Effector memory CD4-positive, alpha-beta T cell (primary cell): Measurements from ENCODE around the gene AGBL4.

Experiments
- DNase-seq, 3 donors: peaks; one replicate each; pipeline ENCODE4 v3.0.0-alpha.2; 2020
- H3K27ac ChIP-seq: 2 replicates; pipeline ENCODE4 v1.7.0; 2013; ENCODE audit warnings: mild to moderate bottlenecking, low read length, moderate library complexity; ENCODE audit not compliant: insufficient read depth, poor library complexity, severe bottlenecking
- H3K27me3 ChIP-seq: replicated peaks from 2 replicates; pipeline ENCODE4 v1.7.0; 2013; ENCODE audit warnings: mild to moderate bottlenecking, low read length; ENCODE audit not compliant: insufficient read depth, control insufficient read depth, poor library complexity, severe bottlenecking
- H3K36me3 ChIP-seq: 2 replicates; pipeline ENCODE4 v1.7.0; 2013; ENCODE audit warnings: mild to moderate bottlenecking, low read length, moderate library complexity; ENCODE audit not compliant: control insufficient read depth, insufficient read depth
- H3K4me1 ChIP-seq: 2 replicates; pipeline ENCODE4 v1.7.0; 2013; ENCODE audit warnings: low read length, mild to moderate bottlenecking; ENCODE audit not compliant: control insufficient read depth, insufficient read depth, poor library complexity, severe bottlenecking
- H3K4me3 ChIP-seq: 2 replicates; pipeline ENCODE4 v1.7.0; 2013; ENCODE audit warnings: low read length, low read depth, mild to moderate bottlenecking; ENCODE audit not compliant: insufficient read depth, poor library complexity, severe bottlenecking
- H3K9me3 ChIP-seq: 2 replicates; pipeline ENCODE4 v1.7.0; 2013; ENCODE audit warnings: mild to moderate bottlenecking, low read length, moderate library complexity; ENCODE audit not compliant: control insufficient read depth

The AGBL4 gene

GRCh38 chr1:48659801-48660200 lies 1364.0 kb downstream of the AGBL4 start:
- H3K4me1 ChIP-seq: no peaks in the 10 kb centered on the region
- H3K4me3 ChIP-seq: no peak overlapping the region
- H3K27me3 ChIP-seq: no peaks in the 10 kb centered on the region
- H3K9me3 ChIP-seq: no peaks in the 10 kb centered on the region
- no peak for DNase-seq
- no peaks in the 10 kb centered on the region for H3K36me3 ChIP-seq
- H3K27ac ChIP-seq: no peak overlapping the region

DNA sequence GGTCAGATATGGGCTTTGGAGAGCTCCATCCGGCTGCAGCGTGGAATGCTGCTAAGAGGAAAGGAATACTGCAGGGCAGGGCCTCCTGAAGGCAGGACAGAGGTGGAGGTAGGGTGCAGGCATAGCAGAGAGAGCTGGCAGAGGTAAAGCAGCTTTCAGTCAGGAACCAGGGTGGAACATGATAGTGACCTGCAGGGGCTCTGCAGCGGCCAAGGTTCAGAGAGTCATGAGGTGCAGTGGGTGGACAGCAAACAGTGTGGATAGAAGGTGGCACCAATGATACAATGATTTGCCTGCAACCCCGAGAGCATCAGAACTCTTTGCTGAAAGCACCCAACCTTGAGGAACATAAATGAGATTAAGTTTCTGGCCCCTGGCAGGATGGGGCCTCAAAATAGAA lies 1366.3 kb downstream of the AGBL4 start:
- Histone ChIP-seq H3K9me3 (no peaks in the 10 kb centered on the region), H3K27ac (no peak overlapping the region), H3K4me1 (no peaks in the 10 kb centered on the region), H3K27me3 (no peaks in the 10 kb centered on the region), H3K4me3 (no peak overlapping the region), H3K36me3 (no peaks in the 10 kb centered on the region)
- DNase-seq: no peak

DNA sequence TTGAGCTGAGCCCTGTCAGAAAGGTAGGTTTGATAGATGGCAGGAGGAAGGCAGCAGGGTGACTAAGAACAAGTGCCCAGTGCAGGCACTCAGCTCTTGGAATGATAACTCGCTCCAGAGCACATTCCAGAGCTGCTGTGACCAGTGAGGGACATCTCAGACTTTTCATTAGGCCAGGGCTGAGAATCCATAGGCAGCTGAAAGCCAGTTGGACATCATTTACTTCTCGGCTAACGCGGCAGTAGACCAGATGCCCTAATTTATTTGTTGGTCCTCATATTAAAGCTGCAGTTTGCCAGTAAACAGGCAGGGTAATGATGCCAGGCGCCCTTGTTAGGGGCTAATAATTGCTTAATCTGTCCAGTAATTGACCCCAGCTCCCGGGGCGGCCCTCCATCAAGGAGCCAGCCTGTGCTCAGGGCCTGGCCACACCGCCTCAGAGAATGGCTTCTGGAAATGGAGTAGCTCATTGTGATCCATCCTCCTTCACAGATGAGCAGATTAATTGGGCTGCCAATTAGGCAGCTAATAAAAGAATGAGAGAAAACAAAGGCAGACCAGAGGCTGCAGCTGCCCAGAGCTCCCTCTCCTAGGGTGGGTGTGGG lies 1369.0 kb downstream of the AGBL4 start:
- no peaks in the 10 kb centered on the region for H3K27me3 ChIP-seq
- DNase-seq: no peak
- H3K4me1 ChIP-seq: no peaks in the 10 kb centered on the region
- H3K9me3 ChIP-seq: no peaks in the 10 kb centered on the region
- H3K4me3 ChIP-seq: no peak overlapping the region
- no peak overlapping the region for H3K27ac ChIP-seq
- no peaks in the 10 kb centered on the region for H3K36me3 ChIP-seq

DNA sequence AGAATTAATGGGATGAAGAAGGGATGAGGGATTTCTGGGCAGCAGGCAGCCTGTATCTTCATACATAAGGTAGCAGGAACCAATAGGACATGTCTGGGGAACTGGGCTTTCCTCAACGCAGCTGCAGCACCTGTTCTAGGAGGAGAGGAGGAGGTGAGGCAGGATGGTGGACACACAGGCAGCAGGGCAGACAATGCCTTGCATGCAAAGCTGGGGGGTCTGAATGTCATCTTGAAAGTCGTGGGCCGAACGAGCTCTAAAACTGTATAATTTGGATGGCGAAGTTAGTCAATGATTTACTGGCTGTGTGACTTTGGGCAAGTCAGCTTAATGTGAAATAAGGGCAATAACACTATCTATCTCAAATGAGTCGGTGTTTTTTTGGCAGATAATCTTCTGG lies 1371.4 kb downstream of the AGBL4 start:
- no peaks in the 10 kb centered on the region for H3K9me3 ChIP-seq
- H3K27ac ChIP-seq: no peak overlapping the region
- no peak overlapping the region for H3K4me3 ChIP-seq
- no peaks in the 10 kb centered on the region for H3K36me3 ChIP-seq
- no peaks in the 10 kb centered on the region for H3K27me3 ChIP-seq
- DNase-seq: no peak
- no peaks in the 10 kb centered on the region for H3K4me1 ChIP-seq

GRCh38 chr1:48649880-48650279 lies 1373.9 kb downstream of the AGBL4 start:
- Histone ChIP-seq H3K4me3 (no peak overlapping the region), H3K27me3 (no peaks in the 10 kb centered on the region), H3K36me3 (no peaks in the 10 kb centered on the region), H3K9me3 (no peaks in the 10 kb centered on the region), H3K4me1 (no peaks in the 10 kb centered on the region), H3K27ac (no peak overlapping the region)
- DNase-seq: no peak

GRCh38 chr1:48645883-48646282 lies 1377.9 kb downstream of the AGBL4 start:
- Histone ChIP-seq H3K4me1 (no peaks in the 10 kb centered on the region), H3K9me3 (no peaks in the 10 kb centered on the region), H3K4me3 (no peak overlapping the region), H3K27ac (no peak overlapping the region), H3K27me3 (no peaks in the 10 kb centered on the region), H3K36me3 (no peaks in the 10 kb centered on the region)
- no peak for DNase-seq

GRCh38 chr1:48644905-48645605 lies 1378.7 kb downstream of the AGBL4 start:
- DNase-seq: no peak
- Histone ChIP-seq H3K27me3 (no peaks in the 10 kb centered on the region), H3K27ac (no peak overlapping the region), H3K36me3 (no peaks in the 10 kb centered on the region), H3K4me1 (no peaks in the 10 kb centered on the region), H3K9me3 (no peaks in the 10 kb centered on the region), H3K4me3 (no peak overlapping the region)

DNA sequence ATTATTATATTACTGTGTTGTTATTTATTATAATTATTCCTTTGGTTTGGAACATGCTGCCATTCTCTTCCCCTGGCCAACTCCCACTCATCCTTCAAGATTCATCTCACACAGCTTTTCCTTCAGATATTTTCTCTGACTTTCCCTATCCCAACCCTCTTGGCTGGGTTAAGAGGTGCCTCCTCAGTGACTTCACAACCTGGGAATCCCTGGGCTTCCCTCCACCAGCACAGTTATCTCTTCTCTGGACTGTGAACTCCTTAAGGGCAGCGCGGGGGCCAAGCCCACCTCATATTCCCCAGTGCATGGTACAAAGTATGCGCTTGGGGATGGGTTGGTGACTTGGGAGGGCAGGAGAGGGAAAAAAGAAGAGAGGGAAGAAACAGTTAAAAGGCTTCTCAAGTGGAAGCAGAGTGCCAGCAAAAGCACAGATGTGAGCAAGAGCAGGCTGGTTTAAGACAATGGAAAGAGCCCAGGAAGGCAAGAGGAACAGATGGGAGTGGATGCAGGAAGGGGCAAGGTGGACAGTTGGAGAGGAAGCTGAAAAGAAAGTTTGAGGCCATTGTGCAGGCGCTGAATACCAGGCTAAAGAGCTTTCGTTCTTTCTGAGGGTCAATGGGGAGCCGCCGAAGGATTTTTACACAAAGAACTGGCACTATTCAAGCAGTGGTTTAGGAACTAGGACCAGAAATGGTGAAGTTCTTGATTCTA lies 1379.4 kb downstream of the AGBL4 start:
- no peaks in the 10 kb centered on the region for H3K36me3 ChIP-seq
- no peaks in the 10 kb centered on the region for H3K4me1 ChIP-seq
- H3K9me3 ChIP-seq: no peaks in the 10 kb centered on the region
- no peak overlapping the region for H3K4me3 ChIP-seq
- no peak overlapping the region for H3K27ac ChIP-seq
- DNase-seq: no peak
- no peaks in the 10 kb centered on the region for H3K27me3 ChIP-seq

DNA sequence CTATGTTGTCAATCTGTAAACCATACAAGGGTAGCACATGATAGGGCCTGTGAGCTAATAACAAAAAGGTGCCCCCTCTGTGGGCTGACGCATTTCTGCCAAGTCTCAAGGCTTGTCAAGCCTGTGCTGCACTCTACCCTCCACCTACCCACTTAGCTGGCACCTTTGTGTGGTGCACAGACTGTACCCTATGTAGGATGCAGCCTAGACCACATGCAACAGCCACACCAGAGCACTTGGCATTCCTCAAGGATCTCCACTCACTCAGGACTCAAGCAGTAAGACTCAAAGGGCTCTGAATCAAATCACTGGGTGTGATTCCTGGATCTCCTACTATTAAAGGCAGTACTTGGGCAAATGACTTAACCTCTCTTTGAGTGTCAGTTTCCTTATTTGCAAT lies 1380.6 kb downstream of the AGBL4 start:
- H3K4me3 ChIP-seq: no peak overlapping the region
- no peaks in the 10 kb centered on the region for H3K9me3 ChIP-seq
- no peak for DNase-seq
- no peaks in the 10 kb centered on the region for H3K27me3 ChIP-seq
- no peaks in the 10 kb centered on the region for H3K4me1 ChIP-seq
- no peaks in the 10 kb centered on the region for H3K36me3 ChIP-seq
- H3K27ac ChIP-seq: no peak overlapping the region

- no peak overlapping the region for H3K27ac ChIP-seq
Measured at GRCh38 chr1:48640836-48641492, 1382.8 kb downstream of the AGBL4 start.

More at GRCh38 chr1:48640836-48641492, 1382.8 kb downstream of the AGBL4 start:
- DNase-seq: no peak
- H3K36me3 ChIP-seq: no peaks in the 10 kb centered on the region
- H3K4me3 ChIP-seq: no peak overlapping the region
- H3K27me3 ChIP-seq: no peaks in the 10 kb centered on the region
- H3K4me1 ChIP-seq: no peaks in the 10 kb centered on the region
- no peaks in the 10 kb centered on the region for H3K9me3 ChIP-seq
